T-helper 2 cell (primary cell): ENCODE measurements around the gene DIS3L2.
"Not testable (repeated sequence)": the region's sequence is repeated elsewhere in the genome, so short reads cannot be mapped to it uniquely, and the experiment has no call there.

Source experiments
- DNase-seq, 5 experiments: peaks; one replicate each; pipeline versions ENCODE4 v3.0.0 to v3.0.0-alpha.2; 2012 to 2022

Gene DIS3L2

DNA sequence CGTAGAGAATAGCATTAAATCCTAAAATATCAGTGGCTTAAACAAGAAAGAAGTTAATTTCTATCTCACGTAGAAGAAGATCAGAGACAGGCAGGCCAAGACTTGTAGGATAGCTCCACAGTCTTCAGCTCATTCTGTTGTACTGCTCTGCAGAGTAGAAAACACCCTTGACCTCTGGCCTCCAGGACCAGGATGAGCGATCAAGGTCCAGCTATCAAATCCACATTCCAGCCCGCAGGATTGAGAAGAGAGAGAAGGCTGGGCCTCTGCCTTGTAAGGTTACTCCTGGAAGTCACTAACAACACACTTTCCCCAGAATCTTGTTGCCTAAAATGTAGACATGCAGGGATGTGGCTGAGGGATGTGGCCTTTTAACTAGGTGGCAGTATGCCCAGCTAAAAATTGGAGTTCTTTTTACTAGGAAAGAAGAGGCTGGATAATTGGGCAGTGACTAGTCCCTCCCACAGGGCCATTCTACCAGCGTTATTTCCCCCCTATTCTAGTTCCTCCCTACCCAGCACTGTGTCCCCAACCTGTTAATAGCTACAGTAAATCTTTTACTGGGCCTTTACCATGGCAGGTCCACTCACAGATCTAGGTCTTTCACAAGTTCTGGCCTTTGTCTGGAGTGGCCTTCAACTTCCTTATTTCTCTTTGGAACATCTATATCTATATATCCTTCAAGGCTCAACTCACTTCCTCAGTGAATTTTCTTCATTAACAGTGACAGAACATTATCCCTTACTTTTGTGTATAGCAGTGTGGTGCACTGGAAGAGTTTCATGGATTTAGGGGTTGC lies 165.0 kb downstream of the DIS3L2 start:
- DNase-seq = no peak

DNA sequence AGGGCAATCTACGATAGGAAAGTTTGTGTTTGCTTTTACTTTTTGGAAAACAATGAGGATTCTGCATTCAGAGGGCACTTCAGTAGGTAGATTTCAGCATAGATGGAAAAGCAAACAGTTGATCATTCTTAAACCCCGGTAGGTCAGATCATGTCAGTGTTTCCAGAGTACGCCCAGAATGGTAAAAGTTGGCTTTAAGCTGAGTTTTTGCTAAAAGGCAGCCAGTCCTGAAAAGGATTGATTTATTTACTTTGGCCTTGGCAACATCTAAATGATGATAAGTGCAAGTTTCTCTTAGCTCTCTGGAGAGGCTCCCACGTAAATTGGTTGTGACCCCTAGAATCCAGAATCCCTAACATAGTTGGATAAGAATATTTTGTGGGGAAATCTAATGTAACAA lies 168.0 kb downstream of the DIS3L2 start:
- no peak for DNase-seq

DNA sequence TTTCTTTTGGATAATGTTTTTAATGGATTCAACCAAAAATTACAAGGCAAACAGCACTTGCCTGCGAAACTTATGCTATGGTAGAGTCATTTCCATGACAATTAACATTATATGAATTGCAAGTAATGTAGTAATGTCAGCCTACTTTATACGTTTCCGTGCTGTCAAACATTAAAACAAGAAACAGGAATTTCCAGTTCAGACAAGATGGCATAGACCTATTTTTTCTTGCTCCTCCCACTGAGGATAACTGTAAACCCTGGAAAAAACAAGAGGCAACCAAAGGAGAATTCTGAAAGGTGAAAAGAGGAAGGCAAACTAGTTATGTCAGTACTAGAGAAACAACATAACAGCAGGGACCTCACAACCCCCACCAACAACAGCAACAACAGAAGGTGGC lies 170.7 kb downstream of the DIS3L2 start:
- no peak for DNase-seq

DNA sequence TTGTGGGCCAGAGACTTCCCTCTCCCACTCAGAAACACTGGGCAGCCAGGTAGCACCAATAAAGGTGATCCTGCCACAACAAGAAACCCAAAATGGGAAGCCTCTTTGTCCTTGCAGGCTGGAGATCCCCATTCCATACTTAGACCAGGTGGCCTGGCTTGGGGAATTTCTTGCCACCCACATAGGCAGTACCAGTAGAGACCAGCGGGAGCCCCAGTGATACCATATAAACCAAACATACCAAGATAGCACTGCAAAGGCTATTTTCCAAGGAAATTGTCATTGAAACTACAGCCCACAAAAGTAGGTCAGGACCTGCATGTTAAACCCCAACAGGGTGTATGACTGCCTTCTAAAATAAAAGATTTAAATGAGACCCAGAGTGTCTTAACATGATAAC lies 171.6 kb downstream of the DIS3L2 start:
- no peak for DNase-seq

DNA sequence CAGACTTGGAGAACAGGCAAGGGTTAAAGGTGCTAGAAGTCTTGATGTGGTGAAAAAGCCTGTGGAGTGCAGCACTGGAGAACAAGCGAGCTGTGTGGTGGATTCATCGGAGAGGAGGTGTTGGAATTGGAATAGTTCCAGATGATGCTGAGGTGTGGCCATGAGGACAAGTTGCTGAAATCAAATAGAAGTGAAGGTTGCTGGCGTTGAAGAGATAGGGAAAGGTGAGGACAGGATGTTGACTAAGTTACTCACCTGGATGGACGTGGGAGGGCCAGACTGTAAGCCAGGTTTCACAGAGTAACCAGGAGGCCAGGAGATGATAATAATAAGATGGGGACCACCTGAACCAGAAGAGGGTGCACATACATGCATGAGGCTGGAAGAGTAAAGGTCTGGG lies 173.4 kb downstream of the DIS3L2 start:
- no peak for DNase-seq

DNA sequence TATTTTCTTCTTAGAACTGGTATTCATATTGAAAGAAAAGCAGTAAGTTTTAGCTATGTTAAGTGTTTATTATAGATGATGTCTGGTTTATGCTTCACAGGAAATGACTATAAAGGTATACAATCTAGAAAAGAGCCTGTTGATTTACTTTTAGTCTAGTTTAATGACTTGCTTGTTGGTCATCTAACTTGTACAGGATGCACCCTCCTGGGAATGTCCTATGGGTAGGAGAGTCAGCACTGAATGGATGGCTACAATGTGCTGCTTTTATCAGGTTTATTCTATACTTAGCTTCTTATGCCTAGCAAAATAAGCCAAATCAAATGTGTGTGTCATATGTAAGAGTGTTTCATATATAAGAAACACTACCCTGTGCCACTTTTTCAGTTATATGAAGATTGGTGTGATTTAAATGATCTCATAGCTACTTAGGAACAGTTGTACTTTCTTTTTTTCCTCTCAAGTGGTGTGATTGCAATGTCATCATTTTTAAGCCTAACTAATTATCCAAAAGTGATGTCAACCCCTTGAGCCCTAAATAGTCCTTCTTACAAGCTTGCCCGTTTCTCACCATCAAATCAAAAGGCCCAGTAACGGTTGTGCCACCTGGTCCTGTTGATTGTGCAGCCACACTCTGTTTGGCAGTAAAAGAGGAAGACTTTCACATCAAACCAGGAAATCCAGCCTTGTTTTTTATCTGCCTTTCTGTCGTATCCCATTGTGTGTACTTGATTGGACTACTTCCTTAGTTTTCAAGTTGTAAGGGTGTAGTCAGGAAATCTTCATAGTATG lies 176.0 kb downstream of the DIS3L2 start:
- no peak for DNase-seq

DNA sequence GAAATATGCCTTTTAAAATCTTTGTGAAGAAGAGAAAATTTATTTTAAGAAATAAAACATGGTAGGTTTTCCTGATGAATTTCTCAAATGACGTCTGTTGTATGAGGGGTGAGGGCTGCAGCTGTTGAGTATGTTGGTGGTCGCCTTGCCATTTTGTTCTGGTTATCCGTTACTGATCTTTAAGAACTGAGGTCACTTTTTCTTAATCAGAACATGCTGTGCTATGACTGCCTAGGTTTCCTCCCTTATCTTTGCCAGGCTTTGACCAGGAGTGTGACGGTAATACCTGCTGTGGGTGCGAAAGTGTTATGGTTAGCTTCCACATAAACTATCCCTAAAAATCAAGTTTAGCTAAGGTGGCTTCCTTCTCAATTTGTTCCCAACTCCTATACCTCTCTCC lies 176.9 kb downstream of the DIS3L2 start:
- no peak for DNase-seq

DNA sequence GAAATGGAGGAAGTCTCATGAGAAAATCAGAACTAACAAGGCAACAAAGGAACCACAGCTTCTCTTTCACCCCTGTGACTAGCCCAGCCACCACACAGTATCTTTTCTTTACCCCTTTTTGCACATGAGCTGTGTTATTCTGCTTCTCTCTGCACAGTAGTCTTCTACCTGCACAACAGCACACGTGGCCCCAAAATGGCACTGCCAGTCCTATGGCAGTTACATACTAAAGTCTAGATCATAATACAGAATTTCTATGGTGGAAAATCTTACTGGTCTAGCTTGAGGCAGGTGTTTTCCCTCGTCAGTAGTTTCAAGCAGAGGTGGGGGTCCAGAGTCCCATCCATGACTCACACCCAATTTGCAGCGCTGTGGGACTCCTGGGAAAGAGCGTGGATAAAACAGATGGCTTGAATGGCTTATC lies 177.7 kb downstream of the DIS3L2 start:
- peak in 1 of 5 experiments; percentile 51 for DNase-seq

DNA sequence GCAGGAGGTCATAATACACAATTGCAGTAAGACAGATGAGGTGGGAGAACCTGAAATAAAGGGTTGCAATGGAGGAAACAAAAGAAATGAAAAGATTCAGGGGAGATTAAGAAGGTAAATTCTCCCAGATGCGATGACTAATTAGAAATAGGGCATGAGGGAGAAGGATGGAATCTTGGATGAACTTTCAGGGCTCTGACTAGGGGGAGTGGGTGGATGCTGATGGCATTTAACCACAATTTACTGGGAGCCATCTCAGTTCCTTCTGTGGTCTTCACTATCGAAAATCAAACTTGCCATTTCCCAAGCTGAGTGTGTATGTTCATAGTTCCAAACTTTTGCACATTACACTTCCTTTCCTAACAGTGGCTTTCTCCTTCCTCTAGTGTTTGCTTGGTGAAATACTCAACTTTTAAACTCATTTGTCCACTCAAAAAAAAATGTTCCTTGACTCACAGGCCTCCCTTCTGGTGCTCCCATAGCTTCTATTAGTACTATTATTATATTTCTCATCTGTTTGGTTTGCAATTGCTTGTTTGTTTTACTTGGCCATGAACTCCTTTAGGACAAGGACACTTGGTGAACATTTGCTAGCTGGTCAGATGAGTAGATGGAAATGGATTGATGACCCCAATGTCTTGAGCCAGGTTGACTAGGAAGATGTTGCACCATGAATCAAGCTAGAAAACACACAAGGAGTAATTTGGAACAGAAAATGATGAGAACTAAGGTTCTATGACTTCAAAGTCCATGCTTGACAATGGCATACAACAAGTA lies 178.5 kb downstream of the DIS3L2 start:
- DNase-seq = no peak

DNA sequence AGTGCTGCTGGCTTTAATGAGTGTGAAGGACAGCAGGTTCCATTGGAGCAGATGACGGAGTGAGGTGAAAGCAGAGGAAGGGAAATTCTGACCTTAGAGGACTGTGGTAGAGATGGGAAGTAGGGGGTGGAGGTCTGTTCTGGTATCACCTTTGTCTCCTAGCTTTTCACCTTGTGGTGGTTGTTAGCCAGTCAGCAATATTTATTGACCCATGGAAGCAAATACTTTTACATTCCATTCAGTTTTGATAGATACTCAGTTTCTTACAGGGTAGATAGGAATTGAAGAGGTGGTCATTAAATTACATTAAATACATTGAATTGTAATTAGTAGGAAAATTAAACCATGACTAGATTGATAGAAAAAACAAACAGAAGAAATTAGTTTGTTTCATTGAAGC lies 180.1 kb downstream of the DIS3L2 start:
- no peak for DNase-seq

DNA sequence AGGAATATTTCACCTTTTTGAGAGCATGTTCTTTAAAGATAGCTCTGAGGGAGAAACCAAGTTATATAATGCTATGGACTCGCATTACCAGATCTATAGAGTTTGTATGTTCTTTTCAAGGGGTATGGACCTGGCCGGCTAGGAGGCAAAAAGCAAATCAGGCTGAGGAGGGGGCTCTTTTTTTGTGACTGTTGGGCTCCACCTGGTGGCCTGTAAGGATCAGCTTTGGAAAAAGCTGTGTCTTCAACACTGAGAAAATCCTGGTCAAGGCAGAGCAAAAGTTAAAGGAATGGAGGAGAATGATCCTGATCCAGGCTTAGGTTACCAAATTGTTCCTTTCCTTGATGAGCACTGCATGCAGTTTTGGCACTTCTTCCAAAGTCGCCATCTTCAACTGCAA lies 180.5 kb downstream of the DIS3L2 start:
- DNase-seq = peak in 1 of 5 experiments; percentile 34

DNA sequence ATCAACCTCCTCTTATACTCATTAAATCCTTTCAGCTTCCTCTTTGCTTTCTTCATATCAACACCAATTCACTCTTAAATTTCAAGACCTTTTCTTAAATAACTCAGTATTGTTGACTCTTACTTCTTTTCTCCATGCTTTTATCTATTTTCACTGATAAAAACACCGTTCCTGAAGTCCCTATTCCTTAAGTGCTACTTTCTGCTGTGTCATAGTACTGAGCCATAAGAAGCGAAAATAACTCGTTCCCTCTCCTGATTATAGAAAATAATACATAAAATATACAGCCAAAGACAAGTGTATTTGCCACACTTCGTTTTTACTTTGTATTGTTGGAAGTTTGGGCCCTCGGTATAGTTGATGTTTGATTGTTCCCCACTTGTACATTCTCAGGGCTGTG lies 181.0 kb downstream of the DIS3L2 start:
- DNase-seq = no peak

DNA sequence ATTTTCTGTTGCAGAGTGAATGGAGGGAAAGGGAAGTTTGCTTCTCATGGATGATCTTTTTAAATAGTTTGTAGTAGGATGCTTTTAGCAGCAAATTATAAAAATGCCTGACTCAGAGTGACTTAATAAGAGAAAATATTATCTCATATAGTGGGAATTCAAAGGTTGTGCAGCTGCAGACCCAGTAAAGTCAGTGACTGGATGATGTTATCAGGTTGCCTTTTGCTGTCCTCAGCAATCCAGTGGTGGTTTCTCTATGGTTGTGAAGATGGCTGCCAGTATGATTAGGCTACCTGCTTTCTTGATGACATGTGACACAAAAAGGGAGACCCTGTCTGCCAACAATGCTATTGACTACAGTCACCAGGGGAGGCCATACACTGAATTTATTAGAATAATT lies 184.8 kb downstream of the DIS3L2 start:
- no peak for DNase-seq

DNA sequence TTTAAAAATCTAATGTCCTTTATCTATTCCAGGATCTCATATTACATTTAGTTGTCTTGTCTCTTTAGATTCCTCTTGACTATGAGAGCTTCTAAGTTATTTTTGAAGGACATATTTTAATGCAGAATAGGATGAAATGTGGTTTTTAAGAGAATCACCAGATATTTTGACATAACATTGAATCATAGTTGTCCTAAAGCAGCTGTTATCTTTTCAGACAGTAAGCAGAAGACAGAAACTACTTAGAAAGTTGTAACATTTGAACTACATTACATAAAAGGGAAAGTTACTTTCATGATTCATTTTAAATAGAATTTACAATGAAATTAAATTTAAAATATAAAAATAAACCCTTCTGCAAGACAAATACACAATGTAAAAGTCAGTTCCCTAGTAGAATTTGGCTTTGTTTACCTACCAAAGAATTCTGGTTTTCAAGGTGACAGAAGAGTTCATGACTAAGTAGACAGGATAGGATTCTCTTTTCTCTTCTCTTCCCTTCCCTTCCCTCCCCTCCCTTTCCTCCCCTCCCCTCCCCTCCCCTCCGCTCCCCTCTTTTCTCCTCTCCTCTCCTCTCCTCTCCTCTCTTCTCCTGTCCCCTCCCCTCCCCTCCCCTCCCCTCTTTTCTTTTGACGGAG lies 186.0 kb downstream of the DIS3L2 start:
- DNase-seq = no peak

DNA sequence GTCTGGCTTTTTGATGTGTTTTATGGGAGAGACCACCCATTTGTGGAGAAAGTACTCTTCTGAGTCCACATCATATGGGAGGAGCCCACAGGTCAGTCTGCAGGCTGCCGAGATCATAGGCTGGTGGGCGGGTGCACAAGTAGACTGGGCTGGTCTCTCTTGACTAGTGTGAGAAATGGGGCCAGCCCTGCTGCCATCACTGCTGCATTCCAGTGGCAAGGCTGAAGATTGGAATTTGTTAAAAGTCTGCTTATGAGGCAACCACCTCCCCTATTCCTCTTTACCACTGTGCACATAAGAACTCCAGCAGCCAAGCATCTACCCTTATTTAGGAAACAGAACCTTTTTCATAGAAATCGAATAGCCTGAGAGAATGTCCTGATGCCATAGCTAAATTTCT lies 200.7 kb downstream of the DIS3L2 start:
- no peak for DNase-seq

DNA sequence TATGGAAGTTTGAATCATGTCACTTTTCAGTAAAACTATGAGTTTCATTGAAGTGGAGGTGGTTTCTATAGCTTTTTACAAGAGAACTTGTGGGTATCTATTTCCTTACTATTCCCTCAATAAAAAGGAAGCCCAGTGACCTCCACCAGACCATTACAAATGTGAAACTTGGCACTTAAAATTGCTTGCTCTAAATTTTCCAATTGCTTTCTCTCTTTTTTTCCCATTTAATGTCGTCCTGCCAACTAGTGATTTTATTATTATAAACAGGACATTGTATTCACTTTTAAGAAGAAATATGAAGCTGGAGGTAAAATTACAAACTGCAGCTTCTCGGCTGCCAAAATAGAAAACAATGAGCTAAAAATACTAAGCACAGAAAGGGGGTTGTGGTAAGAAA lies 208.9 kb downstream of the DIS3L2 start:
- DNase-seq = no peak

DNA sequence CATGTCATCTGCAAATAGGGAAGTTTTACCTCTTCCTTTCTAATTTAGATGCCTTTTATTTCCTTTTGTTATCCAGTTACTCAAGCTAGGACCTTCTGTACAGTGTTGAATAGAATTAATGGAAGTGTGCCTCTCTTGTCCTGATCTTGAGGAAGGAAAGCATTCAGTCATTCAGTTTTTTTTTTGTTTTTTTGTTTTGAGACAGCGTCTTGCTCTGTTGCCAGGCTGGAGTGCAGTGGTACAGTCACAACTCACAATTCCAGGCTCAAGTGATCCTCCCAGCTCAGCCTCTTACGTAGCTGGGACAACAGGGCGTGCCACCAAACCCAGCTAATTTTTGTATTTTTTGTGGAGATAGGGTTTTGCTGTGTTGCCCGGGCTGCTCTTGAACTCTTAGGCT lies 213.1 kb downstream of the DIS3L2 start:
- DNase-seq = no peak

DNA sequence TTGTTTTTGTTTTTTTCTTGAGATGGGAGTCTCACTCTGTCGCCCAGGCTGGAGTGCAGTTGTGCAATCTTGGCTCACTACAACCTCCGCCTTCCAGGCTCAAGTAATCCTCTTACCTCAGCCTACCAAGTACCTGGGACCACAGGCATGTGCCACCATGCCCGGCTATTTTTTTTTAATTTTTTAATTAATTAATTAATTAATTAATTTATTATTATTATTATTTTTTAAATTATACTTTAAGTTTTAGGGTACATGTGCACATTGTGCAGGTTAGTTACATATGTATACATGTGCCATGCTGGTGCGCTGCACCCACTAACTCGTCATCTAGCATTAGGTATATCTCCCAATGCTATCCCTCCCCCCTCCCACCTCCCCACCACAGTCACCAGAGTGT lies 215.1 kb downstream of the DIS3L2 start:
- not testable (repeated sequence) for DNase-seq

DNA sequence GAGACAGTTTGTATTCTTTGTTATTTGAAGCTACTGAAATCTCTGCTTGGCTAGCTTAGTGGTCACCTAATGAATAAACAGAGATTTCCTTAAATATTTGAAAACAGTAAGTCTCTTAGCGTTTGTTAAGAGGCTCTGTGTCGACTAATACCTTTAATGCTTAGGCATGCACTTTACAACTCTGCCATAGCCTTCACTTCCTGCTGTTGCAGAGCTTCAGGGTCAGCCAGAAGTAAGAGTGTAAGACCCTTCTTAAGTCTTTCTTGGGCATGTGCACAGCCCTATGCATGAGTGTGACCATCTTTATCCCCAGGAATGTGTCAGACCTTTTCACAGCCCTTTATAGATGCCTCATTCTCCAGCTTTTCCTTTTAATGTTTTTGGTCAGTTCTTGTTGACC lies 221.8 kb downstream of the DIS3L2 start:
- no peak for DNase-seq

DNA sequence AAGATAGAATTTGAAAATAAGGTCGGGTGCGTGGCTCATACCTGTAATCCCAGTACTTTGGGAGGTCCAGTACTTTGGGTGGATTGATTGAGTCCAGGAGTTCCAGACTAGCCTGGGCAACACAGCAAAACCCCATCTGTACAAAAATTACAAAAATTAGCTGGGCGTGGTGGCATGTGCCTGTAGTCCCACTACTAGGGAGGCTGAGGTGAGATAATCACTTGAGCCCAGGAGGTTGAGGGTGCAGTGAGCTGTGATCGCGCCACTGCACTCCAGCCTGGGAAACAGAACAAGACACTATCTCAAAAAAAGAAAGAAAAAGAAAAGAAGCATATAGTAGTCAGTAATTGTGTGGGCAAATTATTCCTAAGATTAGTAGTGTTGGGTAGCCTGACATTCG lies 222.8 kb downstream of the DIS3L2 start:
- DNase-seq = no peak

DNA sequence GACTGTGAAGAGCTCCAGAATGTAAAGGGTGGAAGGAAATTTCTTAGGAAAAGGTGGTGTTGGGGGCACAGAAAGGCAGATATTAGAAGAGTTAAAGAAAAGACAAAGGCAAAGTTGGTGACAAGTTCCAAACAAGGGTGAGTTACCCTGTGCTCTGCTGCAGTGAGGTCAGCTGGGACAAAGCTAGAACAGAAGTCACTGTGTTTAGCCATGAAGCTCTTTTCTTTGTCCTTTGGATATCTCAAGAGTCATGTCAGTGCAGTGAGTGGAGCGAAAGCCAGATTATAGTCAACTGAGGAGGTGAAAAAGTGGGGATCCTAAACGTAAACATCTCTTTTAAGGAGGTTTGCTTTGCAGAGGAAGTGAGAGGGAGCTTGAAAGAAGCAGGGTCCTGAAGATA lies 229.3 kb downstream of the DIS3L2 start:
- DNase-seq = no peak

DNA sequence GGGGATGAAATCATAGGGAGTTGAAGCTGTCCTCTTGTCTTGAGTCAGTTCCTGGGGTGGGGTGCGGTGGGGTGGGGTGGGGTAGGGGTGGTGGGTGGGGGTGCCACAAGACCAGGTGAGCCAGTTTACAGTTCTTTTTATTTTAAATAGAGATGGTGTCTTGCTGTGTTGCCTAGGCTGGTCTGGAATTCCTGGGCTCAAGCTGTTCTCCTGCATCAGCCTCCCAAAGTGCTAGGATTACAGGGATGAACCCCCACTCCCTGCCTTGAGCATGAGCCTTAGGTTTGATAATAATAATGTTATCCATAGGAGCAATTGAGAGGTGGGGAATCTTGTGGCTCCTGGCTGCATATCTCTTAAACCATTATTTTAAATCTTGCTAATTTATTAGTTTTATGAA lies 234.0 kb downstream of the DIS3L2 start:
- no peak for DNase-seq

DNA sequence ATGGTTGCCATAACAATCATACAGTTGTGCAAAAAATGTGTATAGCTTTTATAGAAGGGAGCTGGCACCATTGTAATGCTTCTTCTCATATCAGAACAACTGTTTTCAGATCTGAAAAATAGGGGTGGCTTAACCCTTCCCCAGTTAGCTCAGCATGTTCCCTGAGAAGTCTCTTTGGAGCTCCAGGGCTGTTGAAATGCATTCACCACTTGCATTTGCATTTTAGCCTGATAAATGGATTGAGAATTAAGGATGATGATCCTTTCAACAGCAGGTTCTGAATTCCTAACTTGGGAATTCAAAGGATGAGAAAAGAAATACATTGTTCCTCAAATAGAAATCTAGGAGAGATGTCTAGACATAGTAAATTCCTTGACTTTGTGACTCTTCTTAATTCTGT lies 235.3 kb downstream of the DIS3L2 start:
- no peak for DNase-seq
